Stimulated activated CD4-positive, alpha-beta T cell treated with anti-CD3 and anti-CD28 coated beads, Interleukin-2, amount 100 ng/mL, for 48 hours (primary cell): ENCODE results near the gene KIF5A.
"Not testable (repeated sequence)": the region's sequence is repeated elsewhere in the genome, so short reads cannot be mapped to it uniquely, and the experiment has no call there.

ENCODE experiments used
- DNase-seq, 2 donors: peaks; one replicate each; pipeline ENCODE4 v3.0.0-alpha.2; 2020

The KIF5A gene

DNA sequence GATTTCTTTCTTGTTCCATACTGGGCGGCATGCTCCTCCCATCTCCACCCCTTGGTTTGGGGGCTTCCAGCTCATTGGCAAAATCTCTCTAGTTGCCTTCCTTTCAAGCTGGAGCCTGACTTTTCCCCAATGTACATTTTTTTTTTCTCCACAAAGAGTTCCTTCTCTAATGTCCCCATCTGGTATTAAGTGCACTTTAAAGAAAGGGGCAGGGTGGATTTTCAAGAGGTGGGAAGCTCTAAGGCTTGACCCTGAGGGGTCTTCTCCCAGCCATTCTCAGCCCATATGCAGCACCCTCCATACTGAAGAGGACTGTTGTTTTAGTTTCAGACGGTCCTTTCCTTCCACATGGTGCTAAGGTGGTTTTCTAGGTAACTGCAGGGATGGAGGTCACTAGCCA is 35.3 kb downstream of the KIF5A start:
- no peak for DNase-seq

DNA sequence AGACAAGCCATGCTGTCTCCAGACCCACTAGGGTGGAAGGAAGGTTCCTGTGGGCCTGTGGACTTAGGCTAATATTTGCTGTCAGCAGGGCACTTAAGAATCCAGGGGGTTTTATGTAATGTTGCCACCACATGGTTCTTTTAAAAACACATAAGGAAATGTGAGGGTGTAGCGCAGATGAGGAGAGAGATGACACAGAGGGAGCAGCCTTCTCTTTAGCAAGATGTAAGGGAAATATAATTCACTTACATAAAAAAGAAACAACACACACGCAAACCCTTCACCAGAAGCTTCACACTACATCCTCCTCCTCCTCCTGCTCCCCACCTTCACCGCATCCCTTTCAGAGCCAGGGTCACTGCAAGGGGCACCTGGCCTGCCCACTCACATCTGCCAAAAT is 36.3 kb downstream of the KIF5A start:
- DNase-seq, result no peak

DNA sequence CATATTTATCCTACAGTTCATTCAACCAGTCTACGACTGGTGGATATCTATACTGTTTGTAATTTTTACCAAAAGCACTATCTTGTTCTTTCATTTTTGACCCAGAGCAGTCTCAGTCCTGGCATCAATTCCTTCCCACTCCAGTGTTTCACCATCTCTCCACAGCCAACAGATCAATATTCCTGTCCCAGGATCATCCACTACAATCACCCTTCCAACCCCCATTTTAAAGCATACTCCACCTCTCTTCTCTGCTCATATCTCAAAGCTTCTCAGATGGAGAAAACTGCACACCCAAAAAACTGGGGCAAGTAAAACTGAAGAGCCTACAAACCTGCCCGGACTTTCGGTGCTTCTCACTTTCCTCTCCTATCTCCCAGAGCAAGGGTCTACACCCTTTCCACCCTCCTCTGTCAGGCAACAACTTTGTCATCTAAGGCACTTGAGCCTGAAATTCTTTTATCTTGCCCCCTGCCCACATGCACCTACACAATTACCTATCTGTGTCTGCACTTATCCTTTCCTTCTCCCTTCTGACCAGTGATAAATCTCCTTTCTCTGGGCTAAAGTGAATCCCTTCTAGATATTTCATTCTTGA is 37.1 kb downstream of the KIF5A start:
- DNase-seq, result no peak

DNA sequence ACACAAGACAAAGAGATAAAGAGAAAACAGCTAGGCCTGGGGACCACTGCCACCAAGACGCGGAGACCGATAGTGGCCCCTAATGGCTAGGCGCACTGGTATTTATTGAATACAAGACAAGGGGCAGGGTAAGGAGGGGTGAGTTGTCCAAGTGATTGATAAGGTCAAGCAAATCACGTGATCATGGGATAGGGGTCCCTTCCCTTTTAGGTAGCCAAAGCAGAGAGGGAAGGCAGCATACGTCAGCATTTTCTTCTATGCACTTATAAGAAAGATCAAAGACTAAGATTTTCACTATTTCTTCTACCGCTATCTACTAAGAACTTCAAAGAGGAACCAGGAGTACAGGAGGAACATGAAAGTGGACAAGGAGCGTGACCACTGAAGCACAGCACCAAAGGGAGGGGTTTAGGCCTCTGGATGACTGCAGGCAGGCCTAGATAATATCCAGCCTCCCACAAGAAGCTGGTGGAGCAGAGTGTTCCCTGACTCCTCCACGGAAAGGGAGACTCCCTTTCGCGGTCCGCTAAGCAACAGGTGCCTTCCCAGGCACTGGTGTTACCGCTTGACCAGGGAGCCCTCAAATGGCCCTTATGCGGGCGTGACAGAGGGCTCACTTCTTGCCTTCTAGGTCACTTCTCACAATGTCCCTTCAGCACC is 39.2 kb downstream of the KIF5A start:
- DNase-seq, result not testable (repeated sequence)

DNA sequence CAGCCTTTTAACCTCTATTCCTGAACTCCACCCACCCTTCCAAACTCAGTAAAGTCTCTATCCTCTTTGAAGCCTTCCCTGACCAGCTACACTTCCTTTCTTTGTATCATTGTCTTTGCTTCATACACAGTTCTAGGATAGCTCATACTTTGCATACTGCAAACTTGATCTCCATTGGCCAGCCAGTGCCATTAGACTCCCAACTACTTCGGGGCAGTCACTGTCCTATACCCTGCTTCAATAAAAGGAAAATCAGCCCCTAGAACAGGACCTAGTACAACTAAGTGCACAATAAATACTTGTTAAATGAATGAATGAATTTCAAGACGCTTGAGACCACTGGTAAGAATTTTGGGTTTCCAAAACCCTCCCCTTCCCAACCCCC is 40.6 kb downstream of the KIF5A start:
- no peak for DNase-seq

DNA sequence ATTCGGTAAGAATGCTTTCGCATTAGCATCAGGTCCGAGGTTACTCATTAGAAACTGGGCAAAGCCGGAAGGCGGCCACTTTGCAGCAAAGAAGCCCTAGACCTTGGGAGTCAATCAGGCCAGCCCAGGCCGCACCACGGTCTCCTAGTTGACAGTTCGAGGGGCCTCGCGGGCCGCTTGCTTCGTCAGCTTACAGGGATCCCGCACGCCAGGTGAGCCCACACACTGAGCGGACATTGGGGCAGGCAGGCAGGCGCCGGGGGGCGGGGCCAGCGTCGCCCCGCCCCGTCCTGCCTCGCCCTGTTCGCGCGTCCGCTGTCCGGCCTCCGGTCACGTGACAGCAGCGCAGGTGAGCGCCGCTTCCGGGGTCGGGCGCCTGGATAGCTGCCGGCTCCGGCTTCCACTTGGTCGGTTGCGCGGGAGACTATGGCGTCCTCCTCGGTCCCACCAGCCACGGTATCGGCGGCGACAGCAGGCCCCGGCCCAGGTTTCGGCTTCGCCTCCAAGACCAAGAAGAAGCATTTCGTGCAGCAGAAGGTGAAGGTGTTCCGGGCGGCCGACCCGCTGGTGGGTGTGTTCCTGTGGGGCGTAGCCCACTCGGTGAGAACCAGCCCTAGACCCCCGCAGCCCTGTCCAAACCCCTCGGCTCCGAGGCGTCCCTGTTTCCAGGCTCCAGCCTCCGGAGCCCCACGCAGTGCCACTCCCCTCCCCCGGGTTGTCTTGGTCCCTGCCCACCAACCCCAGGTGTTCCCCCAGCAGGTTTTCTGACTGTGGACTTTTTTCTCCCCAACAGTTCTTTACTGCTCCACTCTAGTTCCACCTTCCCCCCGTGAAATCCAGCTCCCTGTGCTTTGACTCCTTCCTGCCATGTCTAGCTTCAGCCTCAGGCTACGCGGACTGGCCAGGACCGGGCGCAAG is 41.3 kb downstream of the KIF5A start, which contains the start of gene PIP4K2C:
PIP4K2C (plus strand) TSS at position 329 of the 918 bp plus-strand sequence; CDS start at position 427, 98 bp downstream.
- peak; percentile 71 to 76 for DNase-seq

DNA sequence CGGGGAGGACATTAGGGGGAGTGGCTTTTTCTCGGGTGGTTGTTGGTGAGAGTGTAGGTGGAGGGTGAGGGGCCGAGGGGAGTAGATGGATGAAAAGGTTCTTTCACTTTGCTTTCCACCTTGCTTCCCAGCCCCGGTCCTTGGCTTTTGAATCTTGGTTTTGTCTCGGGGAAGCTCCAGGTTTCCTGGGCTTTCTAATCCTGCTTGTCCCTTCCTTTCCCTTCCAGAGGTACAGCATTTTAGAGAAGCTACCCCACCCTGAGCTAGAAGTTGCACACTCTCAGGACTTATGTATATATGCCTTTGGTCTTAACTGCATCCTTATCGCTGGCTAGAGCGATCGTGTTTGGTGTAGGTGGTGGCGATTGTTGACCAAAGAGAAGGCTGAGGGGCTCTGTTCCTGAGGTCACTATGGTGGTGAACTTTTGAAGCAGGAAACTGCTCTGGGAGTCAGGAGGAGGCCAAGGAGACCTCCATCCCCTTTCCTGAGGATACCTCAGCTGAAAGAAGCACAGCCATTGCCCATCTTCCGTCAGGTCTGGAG is 42.0 kb downstream of the KIF5A start:
- no peak for DNase-seq

DNA sequence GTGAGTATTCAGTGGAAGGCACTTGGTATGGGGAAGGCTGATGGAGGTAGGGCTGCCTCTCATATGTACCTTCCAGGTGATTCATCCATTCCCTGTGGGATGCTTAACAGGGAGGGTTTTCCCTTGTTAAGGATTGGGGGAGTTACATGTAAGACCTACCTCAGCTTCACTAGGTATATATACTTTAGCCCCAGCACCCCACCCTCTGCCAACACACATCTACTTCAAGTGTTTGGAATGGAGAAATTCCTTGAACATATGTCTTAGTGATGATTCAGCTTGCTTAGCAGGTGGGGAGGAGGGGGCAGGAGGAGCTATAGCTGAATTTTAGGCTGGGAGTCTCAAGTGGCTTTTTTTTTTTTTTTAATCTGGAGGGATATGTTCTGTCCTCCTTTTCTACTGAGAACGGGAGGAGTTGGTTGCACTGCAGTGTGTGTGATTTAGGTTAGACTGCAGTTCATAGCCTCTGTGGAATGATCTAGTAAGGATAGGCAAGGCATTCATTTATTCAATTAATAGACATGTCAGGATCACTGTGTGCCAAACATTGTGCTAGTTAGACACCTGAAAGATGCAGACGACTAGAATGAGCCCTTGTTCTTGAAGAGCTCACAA is 42.8 kb downstream of the KIF5A start:
- no peak for DNase-seq

DNA sequence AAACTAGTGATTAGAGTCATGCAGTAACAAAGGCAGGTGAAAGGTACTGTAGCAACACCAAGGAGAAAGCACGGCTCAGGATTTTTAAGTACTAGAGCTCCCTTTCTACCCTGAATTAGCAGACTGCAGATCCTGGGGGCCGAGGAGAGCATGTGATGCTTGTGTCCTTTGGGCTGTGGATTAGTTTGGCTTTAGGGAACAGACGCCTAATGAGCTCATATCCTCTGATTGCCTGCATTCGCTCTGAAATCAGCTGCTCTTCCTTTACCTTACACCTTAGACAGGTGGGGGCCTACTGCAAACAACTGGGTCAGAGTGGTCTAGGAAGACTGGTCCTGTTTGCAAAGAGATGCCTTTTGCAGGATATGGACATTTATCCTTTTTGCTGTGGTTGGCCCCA is 43.3 kb downstream of the KIF5A start:
- no peak for DNase-seq

DNA sequence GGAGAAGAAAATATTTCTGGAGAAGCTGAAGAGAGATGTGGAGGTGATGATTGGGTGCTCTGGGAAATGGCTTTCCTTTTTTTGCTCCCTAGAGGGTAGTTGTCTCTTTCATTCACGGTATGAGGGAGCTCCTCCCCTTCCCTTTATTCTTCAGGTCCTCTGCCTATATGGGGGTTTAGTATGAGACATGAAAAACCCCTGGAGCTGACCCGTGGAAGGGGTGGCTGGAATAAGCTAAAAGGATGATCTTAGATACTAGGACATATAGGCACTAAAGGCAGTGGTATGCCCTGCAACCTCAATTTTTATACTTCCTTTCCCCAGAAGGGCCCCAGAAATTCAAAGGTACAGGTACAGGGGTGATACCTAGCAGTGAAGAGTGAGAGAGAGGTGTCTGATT is 50.6 kb downstream of the KIF5A start:
- no peak for DNase-seq

DNA sequence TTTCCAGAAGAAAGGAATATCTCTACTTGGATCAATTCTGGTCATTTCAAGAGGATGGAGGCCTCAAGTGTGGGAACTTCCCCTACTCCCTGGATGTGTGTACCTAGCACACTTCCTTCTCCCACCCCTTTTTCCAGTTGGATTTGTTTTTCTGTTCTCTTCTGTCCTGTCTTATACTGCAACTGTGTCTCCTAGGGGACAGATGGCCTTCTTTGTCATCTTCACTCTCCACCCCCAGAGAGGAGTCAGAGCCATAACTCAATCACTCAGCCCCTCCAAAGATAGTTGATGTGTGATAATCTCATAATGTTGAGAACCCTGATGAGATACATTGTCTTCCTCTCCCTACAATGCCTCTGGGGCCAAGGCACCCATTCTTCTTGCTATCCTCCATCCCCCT is 52.7 kb downstream of the KIF5A start:
- no peak for DNase-seq

DNA sequence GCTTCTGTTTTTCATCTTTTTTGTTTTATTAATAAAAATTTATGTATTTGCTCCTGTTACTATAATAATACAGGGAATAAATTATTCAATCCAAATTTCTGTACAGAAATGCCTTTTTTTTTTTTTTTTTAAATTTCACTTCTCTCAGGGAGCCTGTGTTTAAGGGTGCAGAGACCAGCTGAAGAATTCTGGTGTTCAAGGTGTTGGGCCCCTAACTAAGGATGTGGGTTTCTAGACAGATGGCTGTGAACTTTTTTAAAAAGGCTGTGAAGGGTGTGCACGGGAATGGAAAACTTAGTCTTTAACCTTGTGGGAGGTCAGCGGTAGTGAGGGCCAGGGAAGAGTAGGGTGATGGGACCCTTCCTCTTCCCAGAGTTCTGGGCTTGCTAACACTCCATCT is 53.5 kb downstream of the KIF5A start:
- no peak for DNase-seq

DNA sequence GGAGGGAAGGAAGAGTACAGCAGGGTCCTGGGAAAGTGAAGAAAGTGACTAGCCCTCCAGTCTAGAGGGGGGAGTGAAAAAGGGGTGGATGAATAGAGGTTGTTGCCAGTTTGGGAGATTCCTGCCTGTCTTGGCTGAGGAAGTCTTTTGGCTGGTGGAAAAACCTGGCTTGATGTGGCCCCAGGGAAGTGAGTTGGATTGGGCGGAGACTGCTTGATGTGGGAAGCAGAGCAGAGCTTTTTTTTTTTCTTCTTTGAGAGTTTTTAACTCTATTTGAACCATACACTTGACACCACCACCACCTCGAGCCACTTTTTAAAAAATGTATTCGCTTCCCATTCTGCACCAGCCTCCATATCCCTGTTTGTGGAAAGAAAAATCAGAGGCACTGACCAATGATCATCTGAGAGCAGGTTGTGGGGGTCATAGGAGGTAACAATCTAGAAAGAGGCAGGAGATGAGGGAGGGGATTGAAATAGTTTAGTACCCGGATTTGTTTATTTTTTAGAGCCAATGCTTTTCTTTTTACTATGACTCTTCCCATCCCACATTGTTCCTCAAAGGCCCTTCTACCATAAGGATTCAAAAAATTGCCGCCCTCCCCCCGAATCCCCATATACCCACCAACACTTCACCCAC is 54.1 kb downstream of the KIF5A start:
- no peak for DNase-seq

DNA sequence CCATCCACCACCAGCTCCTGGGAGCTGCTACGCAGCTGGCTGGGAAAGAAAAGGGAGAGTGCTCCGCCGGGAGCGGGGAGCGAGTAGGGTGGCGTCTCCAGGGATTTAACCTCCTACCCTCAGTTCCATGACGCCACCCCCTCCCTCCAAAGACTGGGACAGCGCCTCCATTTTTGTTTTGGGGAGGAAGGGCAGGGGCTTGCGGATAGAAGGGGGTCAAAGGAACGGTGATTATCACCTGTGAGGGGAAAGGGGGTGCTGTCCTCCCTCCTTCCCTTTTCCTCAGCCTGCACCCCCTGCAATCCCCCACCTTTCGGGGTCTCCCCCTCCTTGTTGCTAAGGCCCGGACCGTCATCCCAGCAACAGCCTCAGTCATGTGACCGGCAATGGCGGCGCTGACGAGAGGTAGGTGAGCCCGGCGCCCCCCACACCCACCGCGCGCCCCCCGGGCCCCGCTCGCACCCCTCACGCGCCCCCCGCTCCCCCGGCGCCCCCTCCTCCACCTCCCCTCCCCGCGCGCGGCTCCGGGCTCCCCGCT is 54.7 kb downstream of the KIF5A start, which contains the start of gene DTX3:
DTX3 (plus strand) TSS at position 371 of the 538 bp plus-strand sequence. CDS start 1,694 bp downstream, outside the sequence.
- peak; percentile 24 to 31 for DNase-seq

DNA sequence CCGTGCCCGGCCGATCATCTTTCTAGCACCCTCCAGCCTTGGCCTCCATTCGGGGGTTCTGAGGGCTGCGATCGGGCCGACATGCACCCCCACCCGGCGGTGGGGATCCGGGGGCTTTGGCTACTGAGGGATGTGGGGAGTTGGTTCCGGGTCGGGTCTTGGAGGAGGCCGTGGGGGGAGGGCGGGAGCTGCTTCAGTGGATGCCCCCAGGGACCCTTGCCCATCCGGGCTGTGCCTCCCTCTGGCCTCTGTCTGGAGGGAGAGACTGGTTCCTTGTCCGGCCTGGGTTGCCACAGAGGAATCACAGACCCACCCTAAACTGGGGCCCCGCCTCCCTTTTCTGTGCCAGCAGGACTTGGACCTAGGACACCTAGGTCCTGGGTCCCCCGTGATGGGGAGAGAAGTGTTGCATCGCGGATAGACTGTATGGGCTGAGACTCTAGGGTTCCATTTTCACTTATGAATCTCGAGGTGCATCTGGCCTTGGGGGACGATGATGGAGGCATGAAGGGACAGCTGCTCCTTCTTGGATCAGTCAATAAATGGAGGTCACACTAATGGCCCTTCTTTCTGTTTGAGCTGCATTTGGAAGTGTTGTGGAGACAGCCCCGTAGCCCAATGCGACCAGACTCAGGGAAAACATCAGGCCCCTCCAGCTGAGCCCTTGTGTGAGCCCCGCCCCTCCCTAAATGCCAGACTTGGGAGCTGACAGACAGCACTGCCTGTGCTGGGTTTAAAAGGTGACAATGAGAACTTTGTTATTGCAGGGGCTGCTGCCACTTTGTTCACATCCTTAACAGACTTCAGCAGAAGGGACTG is 55.4 kb downstream of the KIF5A start:
- no peak for DNase-seq

DNA sequence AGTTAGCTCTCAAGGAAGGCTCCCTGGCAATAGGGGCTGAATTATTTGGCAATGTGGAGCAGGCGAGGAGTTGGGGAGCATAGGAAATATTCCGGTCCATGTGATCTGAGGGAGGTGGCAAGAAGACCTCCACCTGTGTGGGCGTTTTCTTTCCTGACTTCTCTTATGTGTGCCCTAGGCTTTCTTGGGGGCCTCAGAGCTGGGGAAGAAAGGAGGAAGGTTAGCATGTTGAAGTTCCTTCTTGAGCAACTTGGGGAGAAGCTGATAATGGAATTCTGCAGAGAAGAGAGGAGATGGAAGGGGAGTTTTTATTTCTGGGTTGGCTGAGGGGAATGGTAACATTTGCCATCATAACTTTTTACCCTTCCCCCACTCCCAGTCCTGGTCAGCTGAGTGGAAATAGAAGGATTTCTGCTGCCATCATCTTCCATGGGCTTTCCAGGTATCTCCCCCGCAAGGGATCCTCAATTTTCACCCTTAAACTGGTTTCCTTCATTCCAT is 56.0 kb downstream of the KIF5A start:
- DNase-seq, result no peak

DNA sequence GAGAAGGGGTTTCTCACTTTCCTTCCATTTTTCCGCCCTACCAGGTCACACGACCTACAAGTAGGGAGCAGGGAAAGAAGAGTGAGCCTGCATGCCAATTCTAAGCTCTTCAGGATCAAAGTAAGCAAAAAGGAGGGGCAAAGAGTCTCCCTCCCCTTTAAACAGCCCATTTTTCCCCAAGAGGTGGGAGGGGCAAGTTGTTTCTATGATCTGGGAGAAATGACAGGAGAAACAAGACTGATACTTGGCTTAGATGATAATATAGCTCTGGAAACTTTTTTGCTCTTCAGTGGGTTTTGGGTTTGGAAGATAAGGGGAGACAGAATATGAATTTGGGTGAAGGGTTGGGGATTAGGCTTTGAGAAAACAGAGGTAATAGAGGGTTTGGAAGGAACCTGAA is 56.6 kb downstream of the KIF5A start:
- DNase-seq, result no peak

DNA sequence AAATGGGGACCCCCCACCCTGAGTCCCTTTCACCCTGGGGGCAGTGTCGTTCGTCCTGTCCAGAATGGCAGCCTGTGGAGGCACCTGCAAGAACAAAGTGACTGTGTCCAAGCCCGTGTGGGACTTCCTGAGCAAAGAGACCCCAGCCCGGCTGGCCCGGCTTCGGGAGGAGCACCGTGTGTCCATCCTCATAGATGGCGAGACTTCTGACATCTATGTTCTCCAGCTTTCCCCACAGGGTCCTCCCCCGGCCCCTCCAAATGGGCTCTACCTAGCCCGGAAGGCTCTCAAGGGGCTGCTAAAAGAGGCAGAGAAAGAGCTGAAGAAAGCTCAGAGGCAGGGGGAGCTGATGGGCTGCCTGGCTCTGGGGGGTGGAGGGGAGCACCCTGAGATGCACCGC is 57.0 kb downstream of the KIF5A start:
- DNase-seq, result no peak

DNA sequence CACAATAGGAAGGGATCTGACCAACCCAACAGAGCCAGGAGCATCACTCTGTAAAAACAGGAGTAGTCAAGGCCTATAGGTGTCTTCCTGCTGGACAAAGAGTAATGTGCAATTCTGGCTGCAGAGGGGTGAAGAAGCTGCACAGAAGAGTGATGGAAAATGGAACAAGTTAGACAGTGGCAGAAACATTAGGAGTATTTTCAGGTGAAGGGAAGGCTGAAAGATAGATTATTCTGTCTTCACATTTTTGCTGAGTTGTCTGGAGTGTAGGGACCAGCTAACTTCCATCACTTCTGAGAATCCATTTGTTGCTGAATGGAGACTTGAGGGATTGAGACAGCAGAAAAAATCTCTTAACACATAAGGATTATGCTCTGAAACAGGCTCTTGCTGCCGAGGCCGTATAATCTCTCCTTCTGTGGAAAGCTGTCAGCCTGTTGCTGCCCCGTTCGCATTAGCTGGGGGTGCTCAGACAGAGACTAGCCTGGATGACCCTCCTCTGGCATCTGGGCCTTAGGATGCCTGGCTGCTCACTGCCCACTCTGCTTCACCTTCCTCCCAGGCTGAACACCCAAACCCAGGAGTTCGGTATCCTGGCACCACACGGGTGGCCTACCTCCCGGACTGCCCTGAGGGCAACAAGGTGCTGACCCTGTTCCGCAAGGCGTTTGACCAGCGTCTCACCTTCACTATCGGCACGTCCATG is 58.3 kb downstream of the KIF5A start:
- DNase-seq, result no peak

DNA sequence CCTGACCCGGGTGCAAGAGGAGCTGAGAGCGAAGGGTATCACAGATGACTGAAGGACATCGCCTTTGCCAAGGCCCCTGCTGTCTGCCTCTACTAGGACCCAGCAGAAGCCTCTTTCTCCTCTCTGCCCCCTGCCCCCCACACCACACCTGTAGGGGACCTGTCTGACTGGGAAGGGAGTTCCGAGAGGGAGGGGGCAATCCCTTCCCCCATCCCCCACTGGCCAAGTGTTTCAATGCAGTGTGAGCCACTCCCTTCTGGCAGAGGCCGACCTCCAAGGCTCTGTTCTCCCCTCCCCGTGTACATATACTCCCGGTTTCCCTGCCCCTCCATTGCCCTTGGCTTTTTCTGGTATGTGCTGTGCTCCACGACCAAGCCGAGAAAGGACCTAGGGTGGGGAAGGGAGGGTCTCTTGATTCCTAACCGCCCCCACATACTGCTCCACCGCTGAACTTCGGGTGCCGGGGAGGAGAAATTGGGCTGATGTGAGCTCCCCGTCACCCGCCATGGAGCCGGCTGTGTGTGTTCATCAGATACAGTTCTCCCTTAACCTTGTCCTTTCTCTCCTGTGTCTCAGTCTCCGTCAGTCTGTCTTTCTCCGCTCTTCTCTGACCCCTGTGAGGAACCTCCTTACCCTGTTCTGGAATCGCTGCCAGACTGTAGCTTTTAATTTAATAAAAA is 59.4 kb downstream of the KIF5A start:
- no peak for DNase-seq
